Trophoblast cell (in vitro differentiated cells and primary cell): ENCODE data around the gene LLGL2.

Experiments used
- DNase-seq, 2 donors: peaks; one replicate each; pipeline ENCODE4 v3.0.0-alpha.2; 2016
- H2AFZ ChIP-seq: 2 replicates; pipeline ENCODE4 v1.6.1; 2013; ENCODE audit warnings: low read length, moderate library complexity, mild to moderate bottlenecking; ENCODE audit not compliant: insufficient read depth, poor library complexity
- H2AK5ac ChIP-seq: 2 replicates; pipeline ENCODE4 v1.6.1; 2013; ENCODE audit warnings: mild to moderate bottlenecking, low read length
- H2BK120ac ChIP-seq: 2 replicates; pipeline ENCODE4 v1.6.1; 2013; ENCODE audit warnings: low read length, mild to moderate bottlenecking, moderate library complexity; ENCODE audit not compliant: insufficient read depth, poor library complexity
- H2BK12ac ChIP-seq: 2 replicates; pipeline ENCODE4 v1.6.1; 2013; ENCODE audit warnings: mild to moderate bottlenecking, low read length, moderate library complexity
- H2BK5ac ChIP-seq: 2 replicates; pipeline ENCODE4 v1.6.1; 2013; ENCODE audit warnings: low read length, low read depth, moderate library complexity, mild to moderate bottlenecking; ENCODE audit not compliant: poor library complexity
- H3K14ac ChIP-seq: 2 replicates; pipeline ENCODE4 v1.6.1; 2013; ENCODE audit warnings: mild to moderate bottlenecking, low read length
- H3K18ac ChIP-seq: 2 replicates; pipeline ENCODE4 v1.6.1; 2013; ENCODE audit warnings: mild to moderate bottlenecking, low read length
- H3K23ac ChIP-seq: 2 replicates; pipeline ENCODE4 v1.6.1; 2013; ENCODE audit warnings: low read length
- H3K27ac ChIP-seq: 2 replicates; pipeline ENCODE4 v1.5.1; 2013; ENCODE audit warnings: low read depth, mild to moderate bottlenecking, inconsistent platforms, low read length, moderate library complexity
- H3K27me3 ChIP-seq: 2 replicates; pipeline ENCODE4 v1.6.1; 2013; ENCODE audit warnings: inconsistent platforms, mild to moderate bottlenecking, low read length, moderate library complexity; ENCODE audit not compliant: insufficient read depth
- H3K36me3 ChIP-seq, 2 experiments: 1 replicate in 1 of 2; 2 replicates in 1 of 2; pipeline ENCODE4 v1.6.1; 2013; ENCODE audit warnings: low read length in 2 of 2, mild to moderate bottlenecking in 2 of 2, moderate library complexity in 1 of 2; ENCODE audit not compliant: insufficient read depth in 2 of 2, control insufficient read depth in 1 of 2
- H3K4ac ChIP-seq: 2 replicates; pipeline ENCODE4 v1.6.1; 2013; ENCODE audit warnings: low read depth, mild to moderate bottlenecking, low read length, moderate library complexity
- H3K4me1 ChIP-seq, 2 experiments: 1 replicate in 1 of 2; 2 replicates in 1 of 2; pipeline ENCODE4 v1.6.1; 2013; ENCODE audit warnings: low read length in 2 of 2, mild to moderate bottlenecking in 2 of 2, moderate library complexity in 1 of 2; ENCODE audit not compliant: insufficient read depth in 2 of 2, control insufficient read depth in 1 of 2
- H3K4me2 ChIP-seq: 2 replicates; pipeline ENCODE4 v1.6.1; 2013; ENCODE audit warnings: inconsistent platforms, mild to moderate bottlenecking, low read length, moderate library complexity
- H3K4me3 ChIP-seq: 2 replicates; pipeline ENCODE4 v1.5.1; 2013; ENCODE audit warnings: mild to moderate bottlenecking, low read depth, low read length, inconsistent platforms
- H3K79me1 ChIP-seq: one replicate; pipeline ENCODE4 v1.6.1; 2013; ENCODE audit warnings: low read length
- H3K79me2 ChIP-seq: 2 replicates; pipeline ENCODE4 v1.6.1; 2013; ENCODE audit warnings: low read length, mild to moderate bottlenecking; ENCODE audit not compliant: control insufficient read depth, insufficient read depth, poor library complexity
- H3K9ac ChIP-seq: 2 replicates; pipeline ENCODE4 v1.6.1; 2013; ENCODE audit warnings: mild to moderate bottlenecking, low read length
- H3K9me3 ChIP-seq: 2 replicates; pipeline ENCODE4 v1.6.1; 2013; ENCODE audit warnings: low read depth, mild to moderate bottlenecking, control low read depth, inconsistent platforms, low read length; ENCODE audit not compliant: insufficient read depth
- H4K12ac ChIP-seq: 2 replicates; pipeline ENCODE4 v1.6.1; 2013; ENCODE audit warnings: low read depth, mild to moderate bottlenecking, low read length, moderate library complexity
- H4K8ac ChIP-seq: 2 replicates; pipeline ENCODE4 v1.6.1; 2013; ENCODE audit warnings: low read depth, mild to moderate bottlenecking, low read length, moderate library complexity
- H4K91ac ChIP-seq: one replicate; pipeline ENCODE4 v1.6.1; 2013; ENCODE audit warnings: low read depth, mild to moderate bottlenecking, low read length, moderate library complexity
- WGBS: extraction: QIAGEN DNeasy Blood & Tissue Kit; methylation state at CpG from one replicate; pipeline ENCODE4 v1.1.7; 2013; ENCODE audit warnings: missing lambda C conversion rate; ENCODE audit not compliant: insufficient read length, insufficient coverage; ENCODE audit errors: extremely low coverage; 5-methylcytosine and 5-hydroxymethylcytosine counted together

Gene LLGL2

GRCh38 chr17:75559958-75560533, 34.5 kb downstream of the LLGL2 start:
- no peaks in the 10 kb centered on the region for H3K27me3 ChIP-seq
- H3K4me2 ChIP-seq: no peak overlapping the region
- no peak overlapping the region for H4K91ac ChIP-seq
- H2AK5ac ChIP-seq: no peak overlapping the region
- H3K4me3 ChIP-seq: no peak overlapping the region
- no peak overlapping the region for H4K8ac ChIP-seq
- peaks cover 12% of the 10 kb centered on the region for H3K79me1 ChIP-seq
- H2BK5ac ChIP-seq: no peak overlapping the region
- H2BK12ac ChIP-seq: no peak overlapping the region
- H3K14ac ChIP-seq: no peak overlapping the region
- H3K23ac ChIP-seq: no peak overlapping the region
- H3K27ac ChIP-seq: no peak overlapping the region
- H2AFZ ChIP-seq: no peak overlapping the region
- no peak overlapping the region for H3K9ac ChIP-seq
- H3K4me1 ChIP-seq: peaks cover 20 to 22% of the 10 kb centered on the region in 2 experiments
- WGBS: no CpG with 5 or more reads among the region's 9 CpGs
- H4K12ac ChIP-seq: no peak overlapping the region
- H3K18ac ChIP-seq: no peak overlapping the region
- DNase-seq: no peak
- H3K36me3 ChIP-seq: peaks cover 22 to 27% of the 10 kb centered on the region in 2 experiments
- H3K4ac ChIP-seq: no peak overlapping the region
- no peak overlapping the region for H2BK120ac ChIP-seq
- H3K79me2 ChIP-seq: no peaks in the 10 kb centered on the region
- no peaks in the 10 kb centered on the region for H3K9me3 ChIP-seq

GRCh38 chr17:75561927-75562603, 36.6 kb downstream of the LLGL2 start:
- Histone ChIP-seq H3K9me3 (no peaks in the 10 kb centered on the region), H4K8ac (no peak overlapping the region), H2AFZ (no peak overlapping the region), H3K4me2 (no peak overlapping the region), H3K23ac (no peak overlapping the region), H3K27ac (no peak overlapping the region), H4K12ac (no peak overlapping the region), H2BK120ac (no peak overlapping the region), H3K4me1 (peaks cover 17 to 18% of the 10 kb centered on the region in 2 experiments), H3K9ac (no peak overlapping the region), H2AK5ac (no peak overlapping the region), H3K4ac (no peak overlapping the region), H3K79me2 (no peaks in the 10 kb centered on the region), H2BK12ac (no peak overlapping the region), H3K36me3 (peaks cover 30 to 41% of the 10 kb centered on the region in 2 experiments), H2BK5ac (no peak overlapping the region), H3K79me1 (peaks cover 8% of the 10 kb centered on the region), H3K18ac (no peak overlapping the region), H3K14ac (no peak overlapping the region), H3K4me3 (no peak overlapping the region), H3K27me3 (no peaks in the 10 kb centered on the region), H4K91ac (no peak overlapping the region)
- WGBS: no CpG with 5 or more reads among the region's 5 CpGs
- DNase-seq: no peak

- no peak overlapping the region for H2AK5ac ChIP-seq
- H3K36me3 ChIP-seq: peaks cover 30 to 39% of the 10 kb centered on the region in 2 experiments
- no peak overlapping the region for H3K23ac ChIP-seq
- H3K14ac ChIP-seq: no peak overlapping the region
- H2AFZ ChIP-seq: no peak overlapping the region
- no peak overlapping the region for H2BK120ac ChIP-seq
- no peak overlapping the region for H3K18ac ChIP-seq
- H2BK5ac ChIP-seq: no peak overlapping the region
- H3K4me3 ChIP-seq: no peak overlapping the region
- H3K9ac ChIP-seq: no peak overlapping the region
- no peak overlapping the region for H2BK12ac ChIP-seq
- H3K79me1 ChIP-seq: no peaks in the 10 kb centered on the region
- H3K27ac ChIP-seq: no peak overlapping the region
- H3K4me2 ChIP-seq: no peak overlapping the region
- H3K27me3 ChIP-seq: no peaks in the 10 kb centered on the region
- no peak overlapping the region for H4K12ac ChIP-seq
- WGBS: no CpG with 5 or more reads among the region's 28 CpGs
- peaks cover 8% of the 10 kb centered on the region in 2 experiments for H3K4me1 ChIP-seq
- no peak overlapping the region for H3K4ac ChIP-seq
- H4K91ac ChIP-seq: no peak overlapping the region
- no peak for DNase-seq
- H4K8ac ChIP-seq: no peak overlapping the region
- H3K79me2 ChIP-seq: no peaks in the 10 kb centered on the region
- H3K9me3 ChIP-seq: no peaks in the 10 kb centered on the region
Observed at GRCh38 chr17:75563063-75563758, 37.7 kb downstream of the LLGL2 start.

- Histone ChIP-seq H3K14ac (no peak overlapping the region), H2AK5ac (no peak overlapping the region), H3K4me3 (no peak overlapping the region), H4K12ac (no peak overlapping the region), H3K23ac (no peak overlapping the region), H2AFZ (no peak overlapping the region), H4K8ac (no peak overlapping the region), H3K4me2 (no peak overlapping the region), H2BK120ac (no peak overlapping the region), H3K9ac (no peak overlapping the region), H2BK5ac (no peak overlapping the region), H3K4me1 (peaks cover 8% of the 10 kb centered on the region in 2 experiments), H3K18ac (no peak overlapping the region), H3K27ac (no peak overlapping the region), H3K27me3 (no peaks in the 10 kb centered on the region), H4K91ac (no peak overlapping the region), H3K79me2 (no peaks in the 10 kb centered on the region), H3K4ac (no peak overlapping the region), H3K79me1 (no peaks in the 10 kb centered on the region), H2BK12ac (no peak overlapping the region), H3K36me3 (peaks cover 35 to 42% of the 10 kb centered on the region in 2 experiments), H3K9me3 (no peaks in the 10 kb centered on the region)
- WGBS: no CpG with 5 or more reads among the region's 11 CpGs
- DNase-seq: no peak
Observed at GRCh38 chr17:75564195-75564594, 38.7 kb downstream of the LLGL2 start.
